Smooth muscle cell (in vitro differentiated cells): Measurements from ENCODE around the gene MICB. TPM values are rescaled to one million over a fixed set of nuclear protein-coding genes. Genes with fewer than 3 reads are reported as not detected.
"Not testable (repeated sequence)": the region's sequence is repeated elsewhere in the genome, so short reads cannot be mapped to it uniquely, and the experiment has no call there.

Experiments used
- DNase-seq: peaks from one replicate; lab custom pipeline; 2025; ENCODE audit not compliant: unreplicated experiment; lab: John Stamatoyannopoulos, UW
- H2AFZ ChIP-seq: fragments of 200-600 bp; sonication (generic); 2 replicates; pipeline ENCODE4 v1.6.0; 2016; ENCODE audit warnings: antibody characterized with exemption, low read depth, mild to moderate bottlenecking
- H3F3A ChIP-seq: fragments of 200-600 bp; sonication (generic); 2 replicates; pipeline ENCODE4 v1.6.0; 2017; ENCODE audit warnings: antibody characterized with exemption, low read depth
- H3K27ac ChIP-seq: fragments of 200-600 bp; sonication (generic); 2 replicates; pipeline ENCODE4 v1.5.1; 2016; ENCODE audit warnings: low read depth, mild to moderate bottlenecking
- H3K27me3 ChIP-seq: fragments of 200-600 bp; sonication (generic); 2 replicates; pipeline ENCODE4 v1.6.1; 2016; ENCODE audit warnings: low read depth, mild to moderate bottlenecking
- H3K36me3 ChIP-seq: fragments of 200-600 bp; sonication (generic); 2 replicates; pipeline ENCODE4 v1.5.1; 2016; ENCODE audit warnings: low read depth
- H3K4me1 ChIP-seq: fragments of 200-600 bp; sonication (generic); 2 replicates; pipeline ENCODE4 v1.5.1; 2016; ENCODE audit warnings: low read depth
- H3K4me2 ChIP-seq: fragments of 200-600 bp; sonication (generic); 2 replicates; pipeline ENCODE4 v1.6.0; 2016; ENCODE audit warnings: mild to moderate bottlenecking
- H3K4me3 ChIP-seq: fragments of 200-600 bp; sonication (generic); 2 replicates; pipeline ENCODE4 v1.5.1; 2016; ENCODE audit warnings: mild to moderate bottlenecking
- H3K79me2 ChIP-seq: fragments of 200-600 bp; sonication (generic); 2 replicates; pipeline ENCODE4 v1.6.0; 2016; ENCODE audit warnings: low read depth, mild to moderate bottlenecking
- H3K9ac ChIP-seq: fragments of 200-600 bp; sonication (generic); 2 replicates; pipeline ENCODE4 v1.6.0; 2016; ENCODE audit warnings: low read depth
- H3K9me3 ChIP-seq: fragments of 200-600 bp; sonication (generic); replicated peaks from 2 replicates; pipeline ENCODE4 v1.5.1; 2016; ENCODE audit warnings: low read depth
- H4K20me1 ChIP-seq: fragments of 200-600 bp; sonication (generic); 2 replicates; pipeline ENCODE4 v1.6.0; 2016; ENCODE audit warnings: low read depth
- WGBS: methylation state at CpG from one replicate; pipeline ENCODE4 v1.1.7; 2016; ENCODE audit warnings: low lambda C conversion rate; 5-methylcytosine and 5-hydroxymethylcytosine counted together
- polyA plus RNA-seq: library from polyadenylated mRNA; unstranded; fragments of >200 nt; fragmentation: Nextera tagmentation; extraction: Ambion mirVana; gene quantifications from 2 replicates; pipeline ENCODE4 v1.2.1, GENCODE V29; 2016
- total RNA-seq: library from RNA; depleted of rRNA; stranded (reverse); fragments of >200 nt; gene quantifications from 2 replicates; pipeline ENCODE4 v1.2.3, GENCODE V29; 2014
- TF ChIP-seq, protein P1 (sequence below): fragments of 200-600 bp; sonication (generic); IDR thresholded peaks from 2 replicates; pipeline ENCODE4 v1.5.1; 2017; ENCODE audit warnings: borderline replicate concordance, mild to moderate bottlenecking, antibody characterized with exemption; ENCODE audit not compliant: insufficient read depth, poor library complexity, severe bottlenecking

Gene MICB
- total and polyA plus RNA-seq, 2 experiments from 2014 or later: 2.4 to 2.9 TPM

DNA sequence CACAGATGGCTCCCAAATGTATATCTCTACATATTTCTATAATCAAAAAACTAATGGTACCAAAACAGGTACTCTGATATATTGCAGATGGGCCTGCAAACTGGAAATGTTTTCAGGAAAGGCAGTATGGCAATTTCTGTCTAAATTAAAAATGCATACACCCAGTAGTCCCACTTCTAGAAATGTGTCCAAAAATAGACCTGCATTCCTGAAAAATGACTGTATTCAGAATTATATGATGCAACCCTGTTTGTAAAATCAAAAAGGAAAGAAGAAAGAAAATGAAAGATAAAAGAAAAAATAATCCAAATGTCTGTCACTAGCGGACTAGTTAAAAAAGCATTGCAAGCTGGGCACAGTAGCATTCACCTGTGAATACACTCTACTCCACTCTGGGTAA is 12.9 kb upstream of the MICB start:
- Histone ChIP-seq H2AFZ (no peak overlapping the region), H3F3A (no peaks in the 10 kb centered on the region), H3K9ac (no peak overlapping the region), H3K79me2 (no peaks in the 10 kb centered on the region), H3K4me3 (no peak overlapping the region), H3K4me1 (no peaks in the 10 kb centered on the region), H3K9me3 (no peaks in the 10 kb centered on the region), H4K20me1 (no peaks in the 10 kb centered on the region), H3K4me2 (no peak overlapping the region), H3K27ac (no peak overlapping the region), H3K36me3 (no peaks in the 10 kb centered on the region), H3K27me3 (no peaks in the 10 kb centered on the region)
- DNase-seq: no peak
- TF ChIP-seq, protein P1, sequence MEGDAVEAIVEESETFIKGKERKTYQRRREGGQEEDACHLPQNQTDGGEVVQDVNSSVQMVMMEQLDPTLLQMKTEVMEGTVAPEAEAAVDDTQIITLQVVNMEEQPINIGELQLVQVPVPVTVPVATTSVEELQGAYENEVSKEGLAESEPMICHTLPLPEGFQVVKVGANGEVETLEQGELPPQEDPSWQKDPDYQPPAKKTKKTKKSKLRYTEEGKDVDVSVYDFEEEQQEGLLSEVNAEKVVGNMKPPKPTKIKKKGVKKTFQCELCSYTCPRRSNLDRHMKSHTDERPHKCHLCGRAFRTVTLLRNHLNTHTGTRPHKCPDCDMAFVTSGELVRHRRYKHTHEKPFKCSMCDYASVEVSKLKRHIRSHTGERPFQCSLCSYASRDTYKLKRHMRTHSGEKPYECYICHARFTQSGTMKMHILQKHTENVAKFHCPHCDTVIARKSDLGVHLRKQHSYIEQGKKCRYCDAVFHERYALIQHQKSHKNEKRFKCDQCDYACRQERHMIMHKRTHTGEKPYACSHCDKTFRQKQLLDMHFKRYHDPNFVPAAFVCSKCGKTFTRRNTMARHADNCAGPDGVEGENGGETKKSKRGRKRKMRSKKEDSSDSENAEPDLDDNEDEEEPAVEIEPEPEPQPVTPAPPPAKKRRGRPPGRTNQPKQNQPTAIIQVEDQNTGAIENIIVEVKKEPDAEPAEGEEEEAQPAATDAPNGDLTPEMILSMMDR: no peak
- 87% methylated on average over 1 of the region's 1 CpG for WGBS

DNA sequence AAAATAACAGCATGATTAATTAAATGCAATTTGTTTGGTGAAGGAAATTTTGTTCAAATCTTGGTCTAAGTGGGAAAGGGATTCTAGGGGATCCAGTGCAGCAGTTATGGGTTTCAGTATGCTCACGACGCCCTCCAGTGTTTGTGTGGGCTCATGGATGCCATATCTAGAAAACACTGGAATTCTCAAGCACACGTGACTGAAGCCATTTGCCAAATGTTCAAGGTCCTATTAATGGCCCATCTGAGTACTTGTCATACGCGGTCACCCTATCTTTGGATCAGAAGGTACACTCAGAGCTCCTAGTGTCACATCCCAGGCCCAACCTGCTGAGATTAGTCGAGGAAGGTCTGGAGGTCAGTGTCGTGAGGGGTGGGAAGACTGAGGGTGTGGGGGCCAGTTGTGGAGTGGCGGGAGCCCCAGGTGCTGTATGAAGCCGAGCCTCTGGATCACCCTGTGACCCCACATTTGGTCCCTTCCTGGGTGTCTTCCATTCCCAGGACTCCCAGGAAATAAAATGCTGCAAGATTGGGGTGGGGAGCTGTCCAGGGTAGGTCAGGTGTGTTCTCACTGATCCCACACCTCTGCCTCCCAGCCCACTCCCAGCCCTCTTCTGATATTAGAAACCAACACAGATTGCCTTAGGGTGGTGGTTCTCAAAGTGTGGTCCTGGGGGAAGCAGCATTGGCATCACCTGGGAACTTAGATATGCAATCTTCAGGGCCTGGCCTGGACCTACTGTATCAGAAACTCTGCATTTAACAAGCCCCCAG is 11.7 kb upstream of the MICB start:
- not testable (repeated sequence) for H3K27me3 ChIP-seq, H2AFZ ChIP-seq, H3K36me3 ChIP-seq, H3F3A ChIP-seq, H3K9me3 ChIP-seq, H3K27ac ChIP-seq, H3K79me2 ChIP-seq, H3K4me1 ChIP-seq, DNase-seq, H3K4me3 ChIP-seq, H4K20me1 ChIP-seq, H3K4me2 ChIP-seq, H3K9ac ChIP-seq
- WGBS: 80% methylated on average over 1 of the region's 9 CpGs

DNA sequence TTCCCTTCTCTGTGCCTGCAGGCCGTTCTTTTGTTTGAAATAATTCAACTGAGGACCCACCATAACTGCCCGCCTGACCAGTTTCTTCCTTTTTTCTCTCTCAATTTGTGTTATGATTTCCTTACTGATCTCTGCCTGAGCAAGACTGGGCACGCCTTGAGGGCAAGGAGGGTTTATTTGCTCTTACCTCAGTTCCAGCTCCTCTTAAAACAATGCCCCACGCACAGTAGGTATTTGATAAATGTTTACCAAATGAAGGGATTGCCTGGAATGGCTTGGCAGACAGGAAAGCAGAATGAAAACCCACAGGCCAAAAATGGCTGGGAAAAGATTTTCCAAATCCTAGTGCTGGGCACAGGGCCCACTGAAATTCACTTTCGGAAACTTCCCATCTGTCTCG is 10.3 kb upstream of the MICB start:
- H3K4me3 ChIP-seq, H3K27me3 ChIP-seq, H3K27ac ChIP-seq, H3K9me3 ChIP-seq, H2AFZ ChIP-seq, H3F3A ChIP-seq, H3K36me3 ChIP-seq, H3K79me2 ChIP-seq, H4K20me1 ChIP-seq, DNase-seq, H3K4me2 ChIP-seq, H3K4me1 ChIP-seq, H3K9ac ChIP-seq: not testable (repeated sequence)
- 92% methylated on average over 6 of the region's 6 CpGs for WGBS

DNA sequence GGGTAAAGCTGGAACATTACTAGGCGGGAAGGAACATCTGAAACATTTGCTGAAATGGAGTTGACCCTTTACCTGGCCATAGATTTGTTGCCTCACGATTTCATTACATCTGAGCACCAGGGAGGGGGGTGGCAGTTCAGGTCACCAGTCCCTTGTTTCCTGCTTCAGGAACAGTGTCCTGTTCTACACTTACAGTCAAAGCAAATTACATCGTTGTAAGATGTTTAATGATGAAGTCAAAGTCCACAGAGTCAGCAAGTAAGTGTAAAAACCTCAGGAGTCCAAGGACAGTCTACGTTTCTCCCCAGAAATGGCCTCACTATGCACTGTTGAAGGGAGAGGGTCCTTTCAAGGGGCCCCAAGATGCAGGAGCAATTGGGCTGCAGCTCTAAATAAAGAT is 8.9 kb upstream of the MICB start:
- Histone ChIP-seq H3K4me1 (no peaks in the 10 kb centered on the region), H3K27ac (no peak overlapping the region), H3K36me3 (no peaks in the 10 kb centered on the region), H3K4me2 (no peak overlapping the region), H2AFZ (no peak overlapping the region), H3K79me2 (no peaks in the 10 kb centered on the region), H3F3A (no peaks in the 10 kb centered on the region), H4K20me1 (no peaks in the 10 kb centered on the region), H3K9me3 (no peaks in the 10 kb centered on the region), H3K4me3 (no peak overlapping the region), H3K9ac (no peak overlapping the region), H3K27me3 (no peaks in the 10 kb centered on the region)
- WGBS: 92% methylated on average over 4 of the region's 4 CpGs
- no peak for DNase-seq
- TF ChIP-seq, protein P1: no peak
